Occipital lobe (tissue), 2 donors: Measurements from ENCODE around the gene RIC8A. TPM values are rescaled to one million over a fixed set of nuclear protein-coding genes. Genes with fewer than 3 reads are reported as not detected.
"Not testable (repeated sequence)": the region's sequence is repeated elsewhere in the genome, so short reads cannot be mapped to it uniquely, and the experiment has no call there.

Experiments used
- DNase-seq: peaks from one replicate; lab custom pipeline; 2025; lab: John Stamatoyannopoulos, UW
- total RNA-seq: library from RNA; depleted of rRNA; stranded (reverse); fragments of >200 nt; gene quantifications from one replicate; pipeline ENCODE4 v1.2.3, GENCODE V29; 2014

RIC8A gene
- total RNA-seq, 1 donor from 2014 or later = 91.7 TPM

DNA sequence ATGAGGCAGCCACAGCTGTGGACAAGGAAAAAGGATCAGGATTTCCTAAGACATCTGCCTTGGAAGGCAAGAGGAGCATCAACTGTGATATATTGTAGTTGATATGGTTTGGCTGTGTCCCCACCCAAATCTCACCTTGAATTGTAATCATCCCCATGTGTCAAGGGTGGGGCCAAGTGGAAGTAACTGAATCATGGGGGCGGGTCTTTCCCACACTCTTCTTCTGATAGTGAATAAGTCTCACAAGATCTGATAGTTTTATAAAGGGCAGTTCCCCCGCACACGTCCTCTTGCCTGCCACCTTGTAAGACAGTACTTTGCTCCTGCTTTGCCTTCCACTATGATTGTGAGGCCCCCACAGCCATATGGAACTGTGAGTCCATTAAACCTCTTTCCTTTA, 10.2 kb downstream of the RIC8A start:
- DNase-seq = no peak

DNA sequence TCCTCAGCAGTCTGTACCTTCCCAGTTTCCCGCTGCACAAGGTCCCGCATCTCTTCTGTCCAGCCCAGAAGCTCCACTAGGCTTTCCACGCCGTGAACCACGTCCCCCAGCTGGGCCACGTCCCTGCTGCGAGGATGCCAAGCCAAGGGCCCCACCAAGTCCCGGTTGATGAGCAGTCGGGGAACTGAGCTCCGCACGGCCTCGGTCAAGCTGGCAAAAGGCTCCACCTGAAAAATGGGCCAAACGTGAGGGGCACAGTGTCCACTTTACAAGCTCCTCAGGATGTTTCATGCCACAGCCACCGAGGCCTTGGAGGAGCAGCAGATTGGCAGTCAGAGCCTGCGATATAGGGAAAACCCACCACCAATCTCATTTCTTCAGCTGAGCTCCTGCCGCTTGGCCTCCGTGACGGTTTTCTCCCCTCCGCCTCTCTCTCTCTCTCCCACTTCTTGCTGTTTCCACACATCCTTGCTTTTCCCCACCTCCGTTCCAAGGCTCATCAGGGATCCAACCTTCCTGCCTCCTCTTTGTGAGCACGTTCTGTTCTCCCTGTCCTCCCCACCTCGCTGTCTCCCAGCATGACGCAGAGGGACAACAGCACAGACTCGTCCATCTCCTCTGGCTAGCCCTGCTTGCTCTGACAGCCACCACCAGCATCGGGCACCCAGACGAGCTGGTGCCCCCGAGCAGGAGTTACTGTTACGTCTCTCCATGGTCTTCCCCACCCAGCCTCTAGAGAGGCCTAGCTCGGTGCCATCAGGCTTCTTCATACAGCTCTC, 11.5 kb downstream of the RIC8A start:
- DNase-seq = no peak

DNA sequence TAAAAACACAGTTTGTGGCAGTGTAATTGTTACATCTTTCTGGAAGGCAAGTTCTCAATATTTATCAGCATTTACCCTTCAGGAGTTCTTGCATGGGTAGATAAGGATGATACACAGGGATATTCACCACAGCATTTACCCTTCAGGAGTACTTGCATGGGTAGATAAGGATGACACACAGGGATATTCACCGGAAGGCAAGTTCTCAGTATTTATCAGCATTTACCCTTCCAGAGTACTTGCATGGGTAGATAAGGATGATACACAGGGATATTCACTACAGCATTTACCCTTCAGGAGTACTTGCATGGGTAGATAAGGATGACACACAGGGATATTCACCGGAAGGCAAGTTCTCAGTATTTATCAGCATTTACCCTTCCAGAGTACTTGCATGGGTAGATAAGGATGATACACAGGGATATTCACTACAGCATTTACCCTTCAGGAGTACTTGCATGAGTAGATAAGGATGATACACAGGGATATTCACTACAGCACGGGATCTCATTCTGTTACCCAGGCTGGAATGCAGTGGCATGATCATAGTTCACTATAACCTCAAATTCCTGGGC, 13.2 kb downstream of the RIC8A start:
- not testable (repeated sequence) for DNase-seq

DNA sequence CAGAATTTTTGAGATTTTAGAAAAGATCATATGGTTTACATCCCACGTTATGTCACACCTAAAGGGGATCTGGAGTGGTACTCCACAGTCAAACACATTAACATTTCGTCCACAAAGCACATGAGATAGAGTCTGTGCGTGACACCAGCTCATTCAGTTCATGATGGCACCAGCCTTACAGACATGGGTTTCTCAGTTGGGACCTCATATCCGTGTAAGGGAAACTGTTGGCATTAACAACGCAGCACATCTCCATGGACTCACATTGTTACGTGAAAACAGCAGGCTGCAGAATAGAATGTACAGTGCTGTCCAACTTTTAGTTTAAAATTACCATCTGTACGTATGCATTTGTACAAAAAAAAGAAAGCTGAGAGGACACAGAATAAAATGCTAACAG, 14.0 kb downstream of the RIC8A start:
- DNase-seq = no peak

DNA sequence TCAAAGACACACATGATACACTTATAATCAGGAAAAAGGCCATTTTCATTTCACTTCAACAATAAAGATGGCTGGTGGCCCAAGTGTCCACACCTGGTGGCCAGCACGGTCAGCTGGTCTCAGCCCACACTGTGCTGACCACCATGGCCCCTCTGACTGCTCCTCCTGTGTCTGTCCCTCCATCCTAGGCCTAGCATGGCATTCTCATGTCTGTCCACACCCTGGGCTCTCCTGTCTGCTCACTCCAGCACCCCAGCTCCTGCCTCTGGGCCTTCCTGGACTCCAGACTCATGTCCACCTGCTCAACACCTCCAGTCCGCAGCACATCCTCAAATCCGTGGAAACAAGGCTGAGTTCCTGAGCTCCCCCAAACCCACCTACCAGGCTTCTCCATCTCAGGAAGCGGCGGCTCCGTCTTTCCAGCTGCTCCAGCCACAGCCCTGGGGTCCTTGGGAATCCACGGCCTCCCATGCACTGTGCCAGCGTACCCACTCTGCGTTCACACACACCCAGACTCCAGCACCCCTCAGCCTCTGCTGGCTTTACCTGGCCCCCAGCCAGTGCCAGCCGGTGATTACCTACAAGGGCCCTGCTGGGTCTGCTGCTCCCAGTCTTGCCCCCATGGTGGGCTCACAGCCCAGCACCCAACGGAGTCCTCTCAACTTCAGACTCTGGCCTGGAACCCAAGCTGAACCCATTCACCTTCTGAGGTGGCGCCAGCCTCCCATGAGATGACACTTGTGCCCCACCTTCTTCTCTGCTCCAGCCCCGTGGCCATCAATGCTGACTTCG, 14.7 kb downstream of the RIC8A start:
- no peak for DNase-seq

DNA sequence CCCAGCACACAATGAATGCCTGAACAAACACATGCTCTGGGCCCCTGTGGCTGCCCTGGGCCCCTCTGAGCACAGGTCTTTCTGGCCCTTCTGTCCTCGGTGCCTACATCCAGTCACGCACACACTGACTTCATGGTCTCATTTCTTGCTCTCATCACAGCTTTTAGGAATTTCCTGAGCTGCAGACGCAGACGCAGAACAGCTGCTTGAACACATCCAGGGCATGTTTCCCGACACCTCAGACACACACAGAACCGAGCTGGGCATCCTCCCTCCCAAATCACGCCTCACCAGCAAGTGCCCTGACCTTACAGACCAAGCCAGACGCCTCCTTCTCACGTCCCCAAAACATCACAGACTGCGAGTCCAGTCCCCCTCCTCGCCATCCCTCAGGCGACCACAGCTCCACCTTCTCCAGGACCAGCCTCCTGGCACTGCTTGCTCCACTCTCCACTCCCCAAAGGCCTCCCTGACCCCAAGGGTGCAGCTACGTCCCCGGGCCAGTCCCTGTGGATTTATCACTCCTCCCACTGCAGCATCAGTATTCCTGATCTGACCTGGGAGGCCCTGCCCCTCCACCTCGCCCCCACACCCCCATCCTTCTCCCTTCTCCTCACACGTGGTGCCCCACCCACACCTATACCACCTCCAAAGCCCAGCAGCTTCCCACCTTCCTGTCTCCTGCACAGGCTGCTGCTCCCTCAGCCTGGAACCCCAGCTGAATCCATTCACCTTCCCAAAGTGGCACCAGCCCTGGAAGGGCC, 15.7 kb downstream of the RIC8A start:
- DNase-seq = no peak

DNA sequence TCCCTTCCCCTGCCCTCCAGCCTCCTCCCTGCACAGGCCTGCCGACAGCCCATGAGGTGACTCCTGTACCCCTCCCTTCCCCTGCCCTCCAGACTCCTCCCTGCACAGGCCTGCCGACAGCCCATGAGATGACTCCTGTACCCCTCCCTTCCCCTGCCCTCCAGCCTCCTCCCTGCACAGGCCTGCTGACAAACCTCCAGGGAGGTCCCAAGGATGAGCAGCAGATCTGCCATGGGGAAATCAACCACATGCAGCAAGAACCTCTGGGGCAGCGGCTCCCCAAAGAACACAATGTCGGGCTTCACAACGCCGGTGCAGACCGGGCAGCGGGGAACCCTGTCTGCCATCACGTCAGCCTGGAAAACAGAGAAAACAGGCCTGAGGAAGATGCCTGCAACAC, 16.4 kb downstream of the RIC8A start:
- DNase-seq = no peak

DNA sequence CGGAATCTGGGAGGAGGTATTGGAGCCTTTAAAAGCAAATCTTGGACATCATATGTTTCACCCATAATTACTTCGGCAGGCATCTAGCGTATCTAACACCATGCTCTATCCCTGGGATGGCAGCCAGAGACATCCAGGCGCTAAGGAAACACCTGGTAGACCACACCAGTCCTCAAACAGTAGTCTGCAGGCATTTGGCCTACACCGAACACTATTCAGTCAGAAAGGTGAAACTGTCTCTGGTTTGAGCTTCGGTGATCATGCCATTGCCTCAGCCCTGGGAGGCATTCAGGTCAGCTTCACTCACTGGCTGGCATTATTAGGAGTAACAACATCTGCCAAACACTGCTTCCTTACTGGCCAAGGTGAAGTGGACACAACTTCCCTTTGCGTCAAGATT, 16.9 kb downstream of the RIC8A start:
- DNase-seq = no peak

DNA sequence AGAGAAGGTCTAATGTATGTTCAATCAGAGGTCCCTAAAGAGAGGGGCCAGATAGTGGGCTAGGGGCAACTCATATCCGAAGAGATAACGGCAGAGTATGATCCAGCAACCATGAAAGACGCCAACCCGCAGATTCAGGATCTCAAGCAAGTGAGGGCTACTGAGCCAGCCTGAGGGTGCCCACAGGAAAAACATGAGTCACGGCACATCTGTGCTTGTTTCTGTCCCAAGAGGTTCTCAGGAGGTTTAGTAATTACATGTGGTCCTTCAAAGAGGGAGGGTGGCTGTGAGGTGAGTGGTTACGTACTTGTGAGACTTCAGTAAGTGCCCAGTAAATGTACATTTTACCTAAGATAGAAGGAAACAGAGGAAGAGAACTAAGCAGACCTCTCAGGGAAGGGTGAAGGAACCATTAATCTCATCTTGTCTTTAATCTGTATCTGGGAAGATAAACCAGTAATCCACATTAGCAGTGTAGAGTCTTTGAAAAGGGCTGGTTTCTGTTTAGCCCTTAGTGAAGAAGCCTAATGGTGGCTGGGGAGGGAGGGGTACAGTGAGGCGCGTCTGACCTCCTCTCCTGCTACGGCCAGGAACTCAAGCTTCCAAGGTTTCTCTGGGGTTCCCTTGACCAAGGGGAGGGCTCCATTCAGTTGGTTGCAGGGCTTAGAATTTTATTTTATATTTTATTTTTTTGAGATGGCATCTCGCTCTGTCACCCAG, 18.4 kb downstream of the RIC8A start:
- no peak for DNase-seq

DNA sequence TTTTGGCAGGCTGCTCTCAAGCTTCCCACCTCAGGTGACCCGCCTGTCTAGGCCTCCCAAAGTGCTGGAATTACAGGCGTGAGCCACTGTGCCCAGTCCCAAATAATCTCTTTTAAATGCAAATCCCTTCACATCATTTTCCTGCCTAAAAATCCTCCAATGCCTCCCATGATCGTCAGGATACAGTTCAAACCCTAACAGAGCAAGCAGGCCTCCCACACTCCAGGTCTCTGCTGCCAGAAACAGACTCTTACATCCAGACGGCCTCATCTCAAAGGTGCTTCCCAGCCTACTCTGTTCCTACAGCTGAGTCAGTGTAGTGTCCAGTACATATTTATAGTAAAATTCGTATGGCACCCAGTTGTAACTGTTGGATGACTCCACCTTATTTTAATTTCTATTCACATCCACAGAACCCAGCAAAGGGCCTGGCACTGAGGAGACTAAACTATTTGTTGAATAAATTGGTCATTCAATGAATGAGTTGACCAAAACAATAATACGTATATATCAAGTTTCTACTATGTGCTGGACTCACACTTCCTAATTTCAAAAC, 20.4 kb downstream of the RIC8A start:
- DNase-seq = no peak

DNA sequence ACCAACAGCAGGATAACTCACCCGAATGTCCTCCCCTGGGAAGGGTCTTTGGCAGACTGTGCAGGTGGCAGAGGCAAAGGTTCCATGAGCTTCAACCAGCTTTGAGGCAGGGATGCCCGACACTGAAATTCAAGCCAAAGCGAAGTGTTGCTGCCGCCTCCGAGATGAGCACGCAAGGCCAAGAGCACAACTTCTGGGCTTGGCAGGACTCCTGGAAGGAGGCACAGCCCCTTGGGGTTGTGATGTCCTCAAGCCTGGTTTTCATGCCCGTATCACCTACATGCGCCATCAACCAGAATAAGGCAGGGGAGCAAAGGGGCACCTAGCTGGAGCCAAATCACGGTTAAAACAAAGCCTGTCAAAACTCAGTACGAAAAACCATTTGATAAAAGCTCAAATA, 22.9 kb downstream of the RIC8A start:
- DNase-seq = no peak

DNA sequence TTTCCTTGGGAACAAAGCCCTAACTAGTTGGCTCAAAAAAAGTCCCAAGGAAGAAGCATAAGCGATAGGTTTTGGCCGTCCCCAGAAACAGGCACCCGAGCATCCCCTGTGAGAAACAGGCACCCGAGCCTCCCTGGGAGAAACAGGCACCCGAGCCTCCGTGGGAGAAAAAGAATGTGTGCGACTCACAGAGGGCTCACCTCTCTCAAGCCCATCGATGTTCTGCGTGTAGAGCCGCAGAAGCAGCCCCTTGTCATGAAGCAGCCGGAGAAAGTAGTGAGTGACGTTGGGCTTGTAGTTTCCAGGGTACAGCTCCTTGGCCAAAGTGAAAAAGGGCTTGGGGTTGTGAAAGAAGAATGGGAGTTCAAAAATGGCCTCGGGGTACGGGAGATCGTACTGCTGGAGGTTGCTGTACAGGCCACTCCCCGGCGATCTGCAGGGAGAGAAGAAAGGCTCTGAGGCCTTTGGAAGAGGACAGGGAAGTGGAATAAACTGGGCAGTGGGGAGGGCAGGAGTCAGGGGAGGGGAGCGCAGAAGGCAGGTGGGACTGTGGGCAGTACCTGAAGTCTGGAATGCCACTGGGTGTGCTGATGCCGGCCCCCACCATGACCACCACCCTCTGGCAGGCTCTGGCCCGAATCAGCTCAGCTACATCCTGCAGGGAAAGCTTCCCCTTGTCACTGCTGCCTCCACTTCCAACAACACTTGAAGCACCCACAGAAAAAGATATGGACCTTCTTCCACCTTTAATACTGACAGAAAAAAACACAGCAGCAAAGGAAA, 25.5 kb downstream of the RIC8A start:
- no peak for DNase-seq

DNA sequence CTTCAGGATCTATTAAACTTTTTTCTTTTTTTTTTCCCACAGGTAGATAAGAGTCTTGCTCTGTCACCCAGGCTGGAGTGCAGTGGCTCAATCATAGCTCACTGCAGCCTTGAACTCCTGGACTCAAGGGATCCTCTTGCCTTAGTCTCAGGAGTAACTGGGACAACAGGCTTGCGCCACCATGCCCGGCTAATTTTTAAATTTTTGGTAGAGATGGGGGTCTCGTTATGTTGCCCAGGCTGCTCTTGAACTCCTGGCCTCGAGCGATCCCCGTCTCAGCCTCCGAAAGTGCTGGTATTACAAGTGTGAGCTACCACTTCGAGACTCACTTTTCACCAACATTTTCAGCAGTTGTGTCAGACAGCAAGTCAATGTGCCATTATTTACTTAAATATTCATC, 27.7 kb downstream of the RIC8A start:
- no peak for DNase-seq

DNA sequence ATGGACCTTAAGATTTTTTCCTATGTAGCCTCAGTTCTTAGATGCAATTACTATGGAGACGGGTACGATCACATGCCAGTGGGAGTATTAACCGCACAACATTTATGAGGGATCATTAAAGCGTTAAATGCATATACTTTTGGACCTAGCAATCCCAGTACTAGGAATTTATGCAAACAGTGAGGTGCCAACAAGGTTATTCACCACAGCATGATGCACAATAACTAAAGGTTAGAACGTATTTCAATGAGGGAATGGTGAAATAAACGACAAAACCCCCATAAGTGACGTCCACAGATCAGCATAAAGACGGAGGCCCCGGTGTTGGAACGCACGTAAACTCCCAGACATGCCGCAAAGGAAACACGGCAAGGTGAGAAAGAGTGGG, 28.1 kb downstream of the RIC8A start:
- DNase-seq = no peak

DNA sequence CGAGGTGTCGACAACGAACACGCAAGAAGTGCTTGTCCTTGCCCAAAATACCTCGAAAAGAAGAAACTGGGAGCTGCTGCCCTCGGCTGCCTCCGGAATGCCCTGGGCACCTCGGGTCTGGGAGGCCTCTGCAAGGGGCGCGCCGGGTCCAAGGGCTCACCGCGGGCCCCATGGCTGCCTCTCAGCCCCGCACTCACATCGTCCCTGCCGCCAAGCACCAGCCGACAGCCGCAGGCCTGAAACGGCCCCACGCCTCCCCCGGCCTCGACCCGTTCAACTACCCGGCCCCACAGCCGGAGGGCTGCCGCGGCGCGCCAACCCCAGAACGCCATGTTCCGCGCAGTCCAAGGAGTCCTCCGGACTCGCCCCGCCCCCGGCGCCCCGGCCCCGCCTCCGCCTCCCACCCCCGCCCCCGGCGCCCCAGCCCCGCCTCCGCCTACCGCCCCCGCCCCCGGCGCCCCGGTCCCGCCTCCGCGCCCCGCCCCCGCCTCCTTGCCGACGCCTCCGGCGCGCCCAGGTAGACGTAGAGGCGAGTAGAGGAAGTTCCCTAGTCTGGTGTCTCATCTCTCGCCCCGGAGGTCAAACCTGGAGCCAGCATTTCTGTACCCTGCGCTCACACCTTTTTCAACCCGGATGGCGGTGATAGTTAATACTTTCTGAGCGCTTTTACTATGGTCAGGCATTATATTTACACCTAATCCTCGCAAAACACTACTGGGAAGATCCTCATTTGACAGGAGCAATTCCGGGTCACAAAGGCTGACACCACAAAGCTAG, 28.7 kb downstream of the RIC8A start, which contains the start of gene SIRT3:
Gene SIRT3, minus strand, starts transcription at position 346 of the 777 bp plus-strand sequence. Its CDS starts 14 bp downstream, at position 332.
- peak; percentile 77 for DNase-seq

DNA sequence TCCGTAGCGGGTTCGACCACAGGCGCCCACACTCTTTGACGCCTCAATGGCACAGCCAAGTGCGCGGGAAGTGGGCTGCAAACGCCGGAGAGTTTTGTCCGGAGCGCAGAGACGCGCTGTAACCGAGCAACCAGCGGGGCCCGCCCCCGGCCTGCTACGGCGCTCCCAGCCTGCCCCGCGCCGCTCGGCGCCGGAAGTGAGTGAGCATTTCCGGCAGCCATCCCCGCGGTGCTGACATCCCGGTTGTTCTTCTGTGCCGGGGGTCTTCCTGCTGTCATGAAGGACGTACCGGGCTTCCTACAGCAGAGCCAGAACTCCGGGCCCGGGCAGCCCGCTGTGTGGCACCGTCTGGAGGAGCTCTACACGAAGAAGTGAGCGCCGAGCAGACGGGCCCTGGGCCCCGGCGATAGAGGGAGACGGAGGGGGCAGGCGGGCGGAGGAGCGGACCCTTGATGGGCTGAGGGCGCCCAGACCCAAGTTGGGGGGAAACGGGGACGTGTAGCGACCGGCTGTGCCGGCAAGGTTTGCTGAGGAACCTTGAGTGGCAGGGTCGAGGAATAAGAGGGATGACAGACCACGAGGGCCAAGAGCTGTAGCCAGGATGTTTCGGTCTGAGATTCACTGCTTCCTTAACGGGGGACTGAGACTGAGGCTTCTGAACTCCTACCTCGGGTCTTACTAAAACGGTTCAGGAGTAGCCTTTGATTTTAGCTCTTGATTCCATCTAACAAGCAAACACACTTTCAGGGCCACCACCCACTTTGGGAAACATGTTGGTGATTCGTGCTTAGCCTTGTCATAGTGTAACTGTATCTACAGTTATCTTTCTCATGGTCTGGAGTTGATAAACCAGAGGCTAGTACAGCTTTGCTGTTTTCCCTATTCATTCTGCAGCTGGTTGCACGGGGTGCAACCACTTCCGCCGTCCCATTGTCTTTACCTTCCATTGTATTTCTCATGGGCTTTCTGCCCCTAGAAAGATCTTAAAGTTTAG, 29.6 kb downstream of the RIC8A start, which contains the start of gene PSMD13:
Gene PSMD13, plus strand, starts transcription at position 203 of the 994 bp plus-strand sequence. Its CDS starts 74 bp downstream, at position 277.
- DNase-seq = peak; percentile 76

DNA sequence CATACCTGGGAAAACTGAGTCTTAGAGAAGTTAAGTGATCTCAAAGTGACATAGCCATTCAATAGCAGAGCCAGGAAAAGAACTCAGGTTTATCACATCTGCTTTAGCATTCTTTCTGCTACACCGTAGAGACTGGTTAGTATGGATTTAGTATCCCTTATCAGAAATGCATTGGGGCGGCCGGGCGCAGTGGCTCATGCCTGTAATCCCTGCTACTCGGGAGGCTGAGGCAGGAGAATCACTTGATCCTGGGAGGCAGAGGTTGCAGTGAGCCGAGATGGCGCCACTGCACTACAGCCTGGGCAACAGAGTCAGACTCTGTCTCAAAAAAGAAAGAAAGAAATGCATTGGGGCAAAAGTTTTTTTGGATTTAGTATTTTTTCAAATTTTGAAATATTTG, 30.8 kb downstream of the RIC8A start:
- not testable (repeated sequence) for DNase-seq

DNA sequence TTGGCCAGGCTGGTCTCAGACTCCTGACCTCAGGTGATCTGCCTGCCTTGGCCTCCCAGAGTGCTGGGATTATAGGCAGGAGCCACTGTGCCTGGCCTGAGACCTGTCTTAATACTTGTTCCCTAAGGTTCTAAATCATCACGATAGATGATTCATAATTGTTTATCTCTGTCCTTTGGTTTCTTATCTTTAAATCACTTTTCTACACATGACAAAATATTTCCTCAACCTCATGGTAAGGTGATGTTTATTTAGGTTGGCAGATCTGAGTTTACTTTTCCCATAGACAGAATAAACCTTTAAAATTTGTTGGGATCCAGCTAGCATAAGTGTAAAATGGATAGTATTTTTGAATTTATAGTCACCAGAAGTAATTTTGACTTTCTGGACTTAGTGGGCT, 32.8 kb downstream of the RIC8A start:
- no peak for DNase-seq
